CD4-positive, alpha-beta T cell treated with Interleukin-6 for 4 hours (primary cell): ENCODE results near the gene DHRS12.
A peak's percentile ranks its signal among the peaks of the same experiment; 100 is the strongest.

ENCODE experiments used
- DNase-seq: peaks from one replicate; pipeline ENCODE4 v3.0.0-alpha.2; 2020; ENCODE audit warnings: mixed read lengths

DHRS12 gene

DNA sequence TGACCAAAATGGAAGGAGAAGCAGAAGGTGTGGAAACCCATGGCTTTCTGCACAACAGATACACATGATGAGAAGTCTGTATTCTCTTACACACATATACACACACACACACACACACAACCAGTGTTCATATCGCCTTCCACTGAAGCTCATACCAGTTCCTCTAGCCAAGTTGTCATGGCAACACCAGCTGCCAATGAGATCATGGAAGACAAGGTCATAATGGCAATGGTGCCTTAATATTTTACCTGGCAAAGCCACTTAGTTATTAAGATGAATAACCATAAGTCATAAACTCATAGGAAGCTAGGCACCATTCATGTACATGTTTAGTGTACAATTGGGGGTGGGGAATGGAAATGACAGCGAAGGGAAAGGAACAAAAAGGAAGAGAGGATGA, 2.6 kb upstream of the DHRS12 start:
- no peak for DNase-seq

DNA sequence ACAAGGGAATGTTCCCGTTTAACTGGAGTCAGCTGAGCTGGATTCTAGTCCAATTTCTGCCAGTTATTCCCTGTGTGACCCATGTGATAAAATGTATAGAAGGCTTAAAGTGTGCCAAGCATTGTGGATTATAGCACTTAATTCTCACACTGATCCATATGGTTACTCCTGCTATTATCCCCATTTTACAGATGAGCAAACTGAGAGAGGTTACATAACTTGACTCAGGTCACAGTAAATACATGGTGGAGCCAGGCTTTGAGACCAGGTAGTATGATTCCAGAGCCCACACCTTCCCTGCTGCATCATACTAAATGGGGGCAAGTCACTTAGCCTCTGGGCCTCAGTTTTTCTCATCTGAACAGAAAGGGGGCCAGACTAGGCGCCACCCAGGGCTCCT, 2.0 kb upstream of the DHRS12 start:
- DNase-seq: no peak

DNA sequence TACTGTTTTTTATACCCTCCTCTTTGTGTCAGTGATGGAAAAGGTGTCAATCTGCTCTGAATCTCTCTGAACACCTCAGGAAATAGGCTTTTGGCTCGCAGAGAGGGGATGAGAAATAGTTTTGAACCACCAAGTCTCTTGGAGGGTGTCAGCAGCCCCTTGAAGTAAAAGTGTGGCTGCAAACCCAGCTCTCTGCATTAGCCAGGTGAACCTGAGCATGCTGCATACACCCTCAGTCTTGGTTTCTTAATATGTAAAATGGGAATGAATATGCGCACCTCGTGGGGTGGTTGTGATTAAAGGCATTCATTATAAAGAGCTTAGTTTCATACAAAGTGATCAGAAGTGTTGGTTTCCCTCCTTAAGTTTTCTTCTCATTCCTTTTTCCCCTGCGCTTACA, 1.4 kb upstream of the DHRS12 start:
- DNase-seq: no peak

DNA sequence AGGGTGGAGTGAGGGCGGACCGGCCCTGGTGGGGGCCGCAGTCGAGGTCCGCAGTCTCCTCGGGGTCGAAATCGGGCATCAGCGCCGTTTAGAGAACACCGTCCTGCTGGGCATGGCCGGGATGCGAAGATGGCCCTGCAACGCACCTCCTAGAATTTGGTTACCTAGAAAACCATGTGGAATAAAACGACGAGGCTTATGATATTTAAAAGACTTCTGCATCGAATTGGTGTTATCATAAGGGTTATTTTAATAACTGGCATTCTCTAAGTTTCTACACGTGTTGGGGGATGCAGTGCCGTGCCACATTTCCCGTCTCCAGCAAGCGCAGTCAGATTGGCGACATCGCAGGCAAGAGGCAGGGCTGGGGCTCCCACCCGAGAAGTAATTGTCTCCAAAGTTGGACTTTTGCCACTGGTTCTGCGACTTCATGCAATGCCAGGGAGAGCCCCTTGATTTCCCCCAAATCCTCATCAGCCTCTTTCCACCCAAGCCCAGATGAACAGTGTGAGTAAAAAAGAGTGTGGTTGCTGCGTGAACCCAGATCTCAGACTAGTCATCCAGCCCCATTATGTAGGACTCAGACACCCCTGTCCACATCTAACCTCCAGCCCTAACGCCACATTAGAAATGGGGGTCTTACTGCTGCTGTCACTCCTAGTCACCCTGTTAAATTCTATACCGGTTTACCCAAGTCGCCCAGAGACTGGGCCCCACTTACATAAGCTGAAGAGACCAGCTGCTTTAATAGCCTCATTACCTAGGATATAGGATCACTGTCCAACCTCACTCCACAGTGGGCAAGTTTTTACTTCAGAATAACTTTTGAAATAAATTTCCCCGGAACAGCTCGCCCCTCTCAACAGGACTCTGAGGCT, 571 bp upstream of the DHRS12 start:
- DNase-seq: peak; percentile 57

DNA sequence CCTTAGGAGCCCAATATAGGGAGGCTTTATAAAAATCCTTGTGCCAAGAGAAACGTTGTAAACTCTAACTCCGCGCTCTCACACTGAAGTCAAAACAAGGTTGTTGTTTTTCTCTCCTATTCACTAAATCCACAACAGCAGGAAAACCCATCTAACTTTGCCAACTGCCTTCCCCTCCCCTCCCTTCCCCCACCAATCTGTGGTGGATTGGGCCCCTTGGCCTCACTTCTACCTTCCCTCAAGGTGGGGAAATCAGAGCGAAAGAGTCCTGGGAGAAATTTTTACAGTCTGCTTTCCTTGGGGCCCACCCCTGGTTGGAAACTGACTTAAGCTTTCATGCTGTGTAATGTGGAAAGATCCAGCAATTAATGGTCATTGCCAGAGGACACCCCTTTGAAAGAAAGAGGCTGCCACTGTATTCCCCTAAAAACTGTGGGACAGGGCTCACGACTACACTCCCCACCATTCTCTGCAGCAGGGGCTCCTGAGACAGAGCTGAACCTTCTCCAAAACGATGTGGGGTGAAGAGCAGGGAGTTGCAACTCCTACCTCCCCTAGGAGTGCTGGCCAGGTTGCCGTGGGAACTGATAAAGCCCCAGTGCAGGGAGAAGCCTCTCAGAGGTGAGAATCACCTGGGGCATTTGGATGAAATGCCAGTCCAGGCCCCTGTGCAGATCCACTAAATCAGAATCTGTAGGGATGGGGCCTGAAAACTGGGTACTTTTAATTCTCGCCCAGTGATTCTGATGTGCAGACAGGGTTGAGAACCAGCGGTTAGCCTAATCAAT, 1.1 kb downstream of the DHRS12 start:
- DNase-seq: no peak

DNA sequence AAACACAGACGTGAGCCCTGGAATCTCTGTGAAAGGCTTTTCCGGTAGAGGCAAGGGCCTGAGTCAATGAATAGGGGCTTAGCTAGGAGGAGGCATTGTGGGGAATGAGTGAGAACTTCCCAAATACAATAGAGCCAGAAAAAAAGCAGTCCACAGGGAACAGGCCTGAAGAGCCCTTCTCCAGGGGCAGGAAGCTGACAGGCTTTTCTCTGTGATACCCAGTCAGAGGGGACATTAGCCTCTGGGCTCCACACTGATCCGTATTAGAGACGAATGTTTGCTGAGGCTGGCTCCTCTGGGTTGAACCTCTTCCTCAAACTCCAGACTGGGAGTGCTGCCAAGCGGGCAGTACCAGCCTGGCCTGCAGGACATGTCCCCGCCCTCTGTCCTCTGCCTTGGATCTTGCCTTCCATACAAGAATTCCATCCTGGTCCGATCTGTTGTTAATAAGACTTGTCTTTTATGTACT, 2.3 kb downstream of the DHRS12 start:
- DNase-seq: no peak

DNA sequence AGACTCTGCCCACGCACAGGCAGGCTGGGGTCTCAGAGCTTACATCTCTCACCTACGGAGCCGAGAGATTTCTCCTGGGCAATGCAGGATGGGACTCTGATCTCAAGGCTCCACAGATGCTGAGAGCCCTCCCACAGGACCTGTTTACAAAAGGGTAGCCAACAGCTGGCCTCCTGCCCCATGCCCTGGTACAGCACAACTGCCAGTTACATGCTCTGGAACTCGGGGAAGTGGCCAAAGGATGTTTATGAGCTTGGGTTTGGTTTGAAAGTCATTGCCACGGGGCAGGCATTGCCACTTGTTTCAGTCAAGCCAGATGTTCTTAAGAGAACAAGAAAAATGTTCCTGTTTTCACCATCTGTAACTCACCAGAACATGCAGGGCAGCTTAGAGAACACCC, 3.5 kb downstream of the DHRS12 start:
- DNase-seq: no peak

DNA sequence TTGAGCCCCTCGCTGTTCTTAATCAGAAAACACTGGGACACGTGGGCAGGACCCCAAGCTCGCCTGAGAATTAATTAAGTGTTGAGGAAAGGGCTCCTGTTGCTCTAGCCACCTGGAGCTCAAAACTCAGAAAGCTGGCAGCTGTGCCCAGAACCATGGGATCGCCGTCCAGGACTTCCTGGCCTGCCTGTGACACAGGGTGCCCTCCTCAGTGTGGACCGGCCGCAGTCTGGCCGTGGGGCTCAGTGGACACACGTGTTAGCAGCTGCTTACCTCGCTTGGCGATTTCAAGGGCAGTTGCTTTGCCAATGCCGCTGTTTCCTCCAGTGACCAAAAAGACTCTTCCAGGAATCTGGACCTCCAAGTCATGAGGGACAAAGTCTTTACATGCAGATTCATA, 4.7 kb downstream of the DHRS12 start:
- DNase-seq: no peak

DNA sequence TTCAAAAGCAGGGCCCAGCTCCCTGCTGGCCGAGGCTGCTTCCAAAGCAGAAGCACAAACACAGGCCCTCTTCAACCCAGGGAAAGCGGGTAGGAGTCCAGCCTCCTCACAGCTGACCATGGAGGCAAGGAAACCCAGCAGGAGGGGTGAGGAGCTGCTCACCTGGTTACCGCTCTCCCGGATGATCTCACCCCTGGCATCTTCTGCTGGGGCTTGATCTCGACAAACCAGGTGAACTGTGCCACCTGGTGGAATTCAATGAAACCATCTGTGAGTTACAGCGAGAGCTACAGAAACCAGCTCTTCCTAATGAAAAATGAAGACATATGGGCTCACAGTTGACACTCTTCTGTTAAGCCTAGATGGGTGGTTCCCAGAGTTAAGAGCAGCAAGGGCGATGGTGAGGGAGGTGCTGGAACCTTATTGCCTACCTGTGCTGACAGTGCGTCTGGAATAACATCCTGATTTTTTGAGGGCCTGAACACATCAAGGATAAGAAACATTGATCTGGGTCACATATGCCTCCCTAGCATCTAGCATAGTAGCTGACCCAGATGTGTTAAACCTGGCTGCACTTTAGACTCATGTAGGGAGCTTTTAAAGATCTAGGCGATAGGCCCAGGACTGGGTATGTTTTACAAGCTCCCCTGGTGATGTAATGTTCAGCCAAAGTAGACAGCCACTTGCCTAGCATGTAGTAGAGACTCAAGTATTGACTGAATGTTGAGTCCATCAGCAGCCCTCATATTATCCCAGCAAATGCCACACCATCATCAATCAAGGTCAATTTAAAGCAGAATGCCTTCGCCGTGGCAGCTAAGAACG, 6.1 kb downstream of the DHRS12 start:
- DNase-seq: peak; percentile 69

DNA sequence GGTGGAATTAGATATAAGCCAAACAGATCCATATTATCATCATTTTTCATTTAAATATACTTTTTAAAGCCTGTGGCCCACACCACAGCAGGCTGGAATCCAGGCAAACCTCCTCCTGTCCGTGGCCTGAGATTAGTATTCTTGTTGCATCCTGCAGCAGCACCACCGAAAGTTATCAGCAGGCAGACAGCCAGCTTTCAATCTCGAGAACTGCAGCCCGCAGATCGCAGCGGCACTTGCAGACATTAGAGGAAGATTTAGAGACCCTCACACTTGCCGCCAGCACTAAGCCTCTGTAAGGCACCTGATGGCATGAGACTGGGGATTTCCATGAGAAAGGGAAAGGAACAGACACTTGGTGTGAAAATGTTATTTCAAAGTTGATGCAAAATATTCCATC, 7.4 kb downstream of the DHRS12 start:
- no peak for DNase-seq

DNA sequence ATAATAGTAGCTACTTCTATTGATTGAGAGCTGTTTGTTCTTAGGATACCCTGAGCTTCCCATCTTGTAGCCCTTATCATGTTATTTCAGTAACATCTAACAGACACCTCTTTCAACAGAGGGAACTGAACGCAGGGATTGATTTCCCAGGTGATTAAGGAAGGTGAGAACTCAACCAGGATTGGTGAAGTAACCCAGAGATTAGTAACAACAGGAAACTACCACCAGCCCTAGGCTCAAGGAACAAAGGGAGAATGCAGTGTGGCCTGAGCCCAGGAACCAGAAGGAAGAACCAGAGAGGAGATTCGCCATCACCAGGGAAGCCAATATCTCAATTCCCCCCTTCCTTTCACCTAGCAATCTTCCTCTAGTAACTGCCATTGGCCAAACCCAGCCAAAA, 8.5 kb downstream of the DHRS12 start:
- DNase-seq: no peak

DNA sequence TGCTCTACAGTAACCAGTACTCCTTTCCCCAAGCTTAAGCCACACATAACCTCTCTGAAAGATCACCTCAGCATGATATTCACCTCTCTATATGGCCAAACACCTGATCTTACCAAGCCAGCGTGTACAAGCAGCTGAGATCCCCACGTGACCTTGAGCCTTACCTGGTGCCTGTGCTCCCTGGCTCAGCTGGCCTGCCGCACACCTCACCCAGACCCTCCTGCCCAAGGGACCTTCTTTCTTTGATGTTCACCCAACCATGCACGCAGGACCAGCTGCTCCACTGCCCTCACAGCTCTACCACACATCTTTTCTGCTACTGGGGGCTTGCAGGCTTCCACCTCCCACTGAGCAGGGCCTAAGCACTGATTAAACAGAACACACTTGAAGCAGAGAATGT, 9.0 kb downstream of the DHRS12 start:
- DNase-seq: no peak

DNA sequence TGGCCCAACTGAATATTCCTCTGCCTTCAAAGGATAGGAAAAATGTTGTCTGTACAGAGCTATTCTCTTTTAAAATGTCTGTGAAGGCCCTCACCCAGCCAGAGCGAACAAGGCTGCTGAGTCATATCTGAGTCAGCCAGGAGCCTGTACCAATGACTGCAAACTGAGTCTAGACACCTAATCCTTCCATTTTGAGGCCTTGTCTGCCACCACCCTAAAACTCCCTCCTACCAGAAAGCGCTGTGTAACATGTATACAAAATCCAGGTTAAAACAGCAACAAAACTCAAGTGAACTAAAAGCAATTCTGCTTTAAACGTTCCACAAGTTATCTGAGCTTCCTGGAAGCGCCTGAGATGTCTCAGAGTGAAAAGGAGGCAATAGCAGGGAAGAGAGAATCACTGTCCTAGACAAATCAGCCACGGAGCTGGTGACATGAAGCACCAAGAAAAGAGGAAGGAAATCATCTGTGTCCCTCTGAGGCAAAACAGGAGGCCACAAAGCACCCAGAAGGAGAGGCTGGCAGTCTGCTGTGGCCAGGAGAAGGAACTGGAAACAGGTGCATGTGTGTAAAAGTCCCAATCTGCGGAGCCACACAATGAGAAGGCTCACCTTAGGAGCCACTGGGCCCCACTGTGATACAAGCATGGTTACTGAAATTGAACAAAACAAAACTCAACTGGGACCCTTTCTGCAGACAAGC, 10.2 kb downstream of the DHRS12 start:
- DNase-seq: peak; percentile 30

DNA sequence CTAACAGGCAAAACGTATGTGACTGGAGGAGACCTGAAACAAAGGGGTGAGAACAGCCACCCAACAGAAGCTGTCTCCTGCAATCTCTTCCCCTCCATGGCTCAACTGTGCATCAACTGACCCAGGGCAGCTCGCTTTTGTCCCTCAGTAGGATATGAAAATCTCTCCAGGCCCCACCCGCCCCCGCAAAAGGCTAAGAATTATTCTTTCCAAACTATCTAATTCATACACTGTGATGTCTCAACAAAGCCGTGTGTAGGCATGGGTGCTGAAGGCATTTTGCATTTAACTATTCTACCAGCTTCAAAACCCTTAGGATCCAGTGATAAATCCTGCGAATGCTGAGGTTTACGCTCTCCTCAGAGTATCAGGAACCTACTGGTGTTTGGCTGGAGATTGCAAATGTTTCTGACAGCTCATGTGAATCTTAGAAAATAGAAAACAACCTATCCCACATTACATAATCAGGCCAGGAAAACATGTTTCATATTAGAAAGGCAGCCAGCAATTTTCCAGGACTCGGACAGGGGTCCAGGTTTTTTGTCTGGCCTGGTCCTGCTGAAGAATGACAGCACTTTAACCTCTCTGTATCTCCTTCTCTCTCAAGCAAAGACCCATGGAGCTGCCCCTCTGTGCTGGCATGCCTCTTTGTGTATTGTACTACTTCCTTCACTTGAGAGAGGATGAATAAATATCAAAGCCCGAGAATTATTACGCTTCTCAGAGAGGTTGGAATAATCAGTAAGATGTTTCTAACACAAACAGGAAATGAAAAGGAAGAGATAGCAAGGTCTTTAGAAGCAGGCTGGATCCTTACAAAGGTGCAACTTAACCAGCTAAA, 17.3 kb downstream of the DHRS12 start:
- DNase-seq: no peak

DNA sequence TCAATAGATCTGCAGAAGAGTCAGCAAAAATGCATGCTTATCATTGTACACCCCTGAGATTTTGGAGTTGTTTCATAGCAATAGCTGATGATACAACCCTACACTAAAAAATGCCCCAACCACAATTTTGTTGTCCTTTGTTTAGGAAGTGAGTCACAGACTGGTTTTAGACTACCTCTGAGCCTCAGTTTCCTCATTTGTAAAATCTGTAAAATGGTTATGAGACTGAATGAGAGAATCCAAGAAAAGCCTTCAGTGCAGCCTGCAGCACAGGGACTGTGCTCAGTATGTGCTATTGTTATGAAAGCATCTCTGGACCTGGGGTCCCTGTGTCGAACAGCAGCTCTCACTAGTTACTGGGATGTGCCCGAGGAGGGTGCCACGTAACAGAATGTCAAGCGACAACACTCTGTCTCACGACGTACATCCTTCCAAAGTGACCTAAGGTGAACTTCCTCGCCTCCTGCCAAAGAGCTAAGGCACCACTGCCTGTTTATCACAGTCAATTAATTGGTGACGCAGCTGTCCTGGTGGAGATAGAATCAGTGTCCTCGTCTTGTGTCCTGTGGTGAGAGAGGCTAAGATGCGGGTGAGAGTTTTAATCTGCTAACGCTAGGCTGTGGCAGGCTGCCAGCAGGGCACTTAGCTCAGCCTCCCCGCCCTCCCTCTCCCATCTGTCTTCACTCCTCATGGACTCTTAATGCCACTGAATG, 18.1 kb downstream of the DHRS12 start:
- no peak for DNase-seq

DNA sequence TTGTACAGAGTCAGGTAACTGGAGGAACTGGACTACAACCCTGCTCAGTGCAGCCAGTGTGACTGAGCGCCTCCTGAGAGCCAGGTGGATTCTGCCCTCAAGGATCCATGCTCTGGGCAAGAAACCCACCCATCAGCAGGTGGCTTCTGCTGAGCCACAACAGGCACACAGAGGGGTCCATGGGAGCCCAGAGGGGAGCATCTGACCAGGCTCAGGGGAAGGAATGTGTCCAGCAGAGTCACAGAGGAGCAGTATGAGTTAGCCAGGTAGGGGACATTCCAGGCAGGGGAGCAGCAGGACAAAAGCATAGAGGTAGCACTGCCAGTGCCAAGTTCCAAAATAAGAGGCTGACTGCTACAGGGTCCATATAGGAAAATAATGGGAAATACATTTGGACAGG, 19.9 kb downstream of the DHRS12 start:
- DNase-seq: no peak

DNA sequence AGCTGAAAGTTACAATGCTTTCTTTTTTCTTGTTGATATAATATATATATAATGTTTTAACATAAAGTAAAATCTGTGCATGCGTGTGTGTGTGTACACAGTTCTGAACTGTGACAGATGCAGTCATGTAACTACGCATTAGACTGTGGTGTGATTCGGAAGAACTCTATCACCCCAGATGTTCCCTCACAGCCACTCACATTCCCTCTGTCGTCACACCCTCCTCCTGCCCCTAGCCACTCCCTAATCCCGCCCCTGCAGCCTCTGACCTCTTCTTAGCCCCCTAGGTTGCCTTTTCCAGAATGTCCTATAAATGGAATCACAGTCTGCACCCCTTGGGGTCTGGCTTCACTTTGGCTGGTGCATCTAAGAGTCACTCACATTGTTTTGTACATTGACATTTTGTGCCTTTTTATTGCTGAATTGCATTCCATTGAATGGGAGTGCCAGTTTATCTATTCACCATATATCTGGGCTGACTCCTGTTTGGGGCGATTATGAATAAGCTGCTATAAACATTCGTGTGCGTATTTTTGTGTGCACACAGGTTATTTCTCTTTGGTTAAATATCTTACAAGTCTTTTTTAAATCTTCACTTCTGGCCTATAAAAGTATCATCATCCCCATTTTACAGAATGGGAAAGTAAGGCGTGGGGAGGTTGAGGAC, 20.4 kb downstream of the DHRS12 start:
- DNase-seq: no peak

DNA sequence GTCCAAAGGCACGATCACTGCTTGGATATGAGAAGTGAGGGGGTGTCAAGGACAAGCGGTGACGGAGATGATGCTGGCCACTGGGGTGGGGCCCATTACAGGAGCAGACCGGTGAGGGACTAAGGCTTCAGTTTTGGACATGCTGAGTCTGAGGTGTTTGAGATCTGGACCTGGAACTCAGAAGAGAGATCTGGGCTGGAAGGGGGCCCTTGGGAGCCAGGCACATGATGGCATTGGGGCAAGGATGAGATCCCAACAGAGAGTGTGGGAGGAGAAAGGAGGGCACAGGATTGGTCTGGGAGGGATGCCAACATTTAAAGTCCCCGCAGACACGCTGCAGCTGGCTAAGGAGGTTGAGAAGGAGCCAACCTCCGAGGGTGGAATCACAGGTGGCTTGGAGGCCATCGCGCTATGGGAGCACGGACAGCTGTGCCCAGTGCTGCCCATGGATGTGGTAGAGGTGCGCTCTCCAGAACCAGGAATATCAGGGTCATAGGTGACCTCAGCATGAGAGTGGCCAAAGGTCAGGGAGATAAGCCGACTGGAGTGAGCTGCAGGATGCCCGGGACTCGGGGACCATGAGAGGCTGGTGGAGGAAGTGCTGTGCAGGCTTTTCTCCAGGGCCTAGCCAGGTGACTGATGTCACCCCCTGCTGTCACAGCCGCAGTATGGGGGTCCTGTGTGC, 21.8 kb downstream of the DHRS12 start:
- DNase-seq: no peak

DNA sequence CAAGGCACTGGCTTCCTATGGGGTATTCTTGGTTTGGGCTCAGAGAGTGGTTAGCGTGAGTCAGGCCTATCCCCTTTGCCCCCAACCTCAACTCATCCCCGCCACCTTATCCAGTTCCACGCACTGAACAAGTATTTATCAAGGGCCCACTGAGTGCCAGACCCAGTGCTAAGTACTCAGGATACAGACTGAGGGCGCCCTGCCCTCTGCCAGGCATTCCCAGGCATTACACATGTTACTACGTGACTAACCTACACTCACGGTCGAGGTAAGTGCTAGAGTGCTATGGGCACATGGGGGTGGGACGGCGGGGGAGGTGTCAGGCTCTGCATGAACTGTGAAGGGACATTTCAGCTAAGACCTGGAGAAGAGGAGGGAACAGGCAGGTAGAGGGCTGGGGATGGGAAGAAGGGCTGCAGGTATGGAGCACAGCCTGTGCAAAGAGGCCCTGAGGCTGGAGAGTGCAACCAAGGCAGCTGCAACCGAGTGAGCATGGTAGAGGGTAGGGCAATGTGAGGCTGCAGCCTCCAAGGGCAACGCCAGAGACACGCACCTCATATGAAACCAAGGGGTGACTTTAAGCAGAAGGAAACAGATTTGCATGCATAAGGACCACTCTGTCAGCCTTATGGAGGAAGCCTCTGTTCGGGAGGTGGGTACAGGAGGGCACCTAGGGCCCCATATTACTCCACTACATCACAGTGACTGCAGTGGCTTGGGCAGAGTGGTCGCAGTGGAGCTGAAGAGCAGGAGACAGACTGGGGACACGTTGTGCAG, 22.5 kb downstream of the DHRS12 start:
- DNase-seq: peak; percentile 10
